K562 (cell line): Measurements from ENCODE around the gene JUND. TPM values are rescaled to one million over a fixed set of nuclear protein-coding genes. Genes with fewer than 3 reads are reported as not detected.
A peak's percentile ranks its signal among the peaks of the same experiment; 100 is the strongest.

ENCODE experiments used
- BACH1 ChIP-seq: fragments of 200-800 bp; sonication (Bioruptor generic); IDR thresholded peaks from 2 replicates; pipeline ENCODE4 v1.6.1; 2016; ENCODE audit warnings: missing genetic modification characterization, missing compliant biosample characterization
- CBFA2T2 ChIP-seq: fragments of 450-650 bp; conservative IDR thresholded peaks from 2 replicates; pipeline ENCODE4 v1.6.1; 2017; ENCODE audit warnings: mild to moderate bottlenecking
- DACH1 ChIP-seq: fragments of 450-650 bp; IDR thresholded peaks from 2 replicates; pipeline ENCODE4 v1.6.1; 2018; ENCODE audit not compliant: partially characterized antibody
- EP400 ChIP-seq: fragments of 450-650 bp; IDR thresholded peaks from 2 replicates; pipeline ENCODE4 v1.6.1; 2017; ENCODE audit warnings: antibody characterized with exemption, mild to moderate bottlenecking, moderate library complexity
- FOXP1 ChIP-seq: sonication (generic); formaldehyde crosslinking; IDR thresholded peaks from 2 replicates; pipeline ENCODE4 v1.8.0; 2022; ENCODE audit warnings: mild to moderate bottlenecking, missing genetic modification reagents
- KAT7 ChIP-seq: sonication (generic); formaldehyde crosslinking; IDR thresholded peaks from 2 replicates; pipeline ENCODE4 v1.8.0; 2022; ENCODE audit warnings: missing genetic modification reagents, mild to moderate bottlenecking, borderline replicate concordance
- KDM4B ChIP-seq, 2 experiments: fragments of 450-650 bp in 1 of 2; sonication (generic) in 1 of 2; IDR thresholded peaks; 2 replicates each; pipeline ENCODE4 v1.6.1; 2016 to 2017; ENCODE audit warnings: borderline replicate concordance in 2 of 2, antibody characterized with exemption in 1 of 2, low read depth in 1 of 2, mild to moderate bottlenecking in 1 of 2
- MXI1 ChIP-seq: IDR thresholded peaks from 2 replicates; pipeline ENCODE4 v1.6.1; 2011; ENCODE audit warnings: low read depth, mild to moderate bottlenecking, improper control_type of control experiment, low read length
- POLR3A ChIP-seq: IDR thresholded peaks from 2 replicates; pipeline ENCODE4 v1.6.1; 2011; ENCODE audit warnings: borderline replicate concordance, mild to moderate bottlenecking, moderate library complexity; ENCODE audit not compliant: insufficient read length, insufficient read depth; ENCODE audit errors: extremely low read depth
- RBM17 ChIP-seq: fragments of 200-400 bp; formaldehyde crosslinking; IDR thresholded peaks from 2 replicates; pipeline ENCODE4 v1.6.1; 2017; ENCODE audit warnings: low read depth, mild to moderate bottlenecking, low read length, borderline replicate concordance
- RBM22 ChIP-seq: fragments of 200-400 bp; formaldehyde crosslinking; IDR thresholded peaks from 2 replicates; pipeline ENCODE4 v1.6.1; 2018; ENCODE audit warnings: low read length, low read depth; ENCODE audit not compliant: poor library complexity, severe bottlenecking
- TBL1XR1 ChIP-seq, 2 experiments: IDR thresholded peaks; 2 replicates each; pipeline ENCODE4 v1.6.1; 2012; ENCODE audit warnings: improper control_type of control experiment in 2 of 2, low read length in 2 of 2, mild to moderate bottlenecking in 1 of 2
- ZNF134 ChIP-seq: fragments of 250-450 bp; sonication (Bioruptor Pico); conservative IDR thresholded peaks from 2 replicates; pipeline ENCODE4 v1.4.0; 2020
- ZNF224 ChIP-seq: sonication (generic); formaldehyde crosslinking; IDR thresholded peaks from 2 replicates; pipeline ENCODE4 v1.8.0; 2022; ENCODE audit warnings: mild to moderate bottlenecking, missing genetic modification reagents
- ZNF347 ChIP-seq: fragments of 450-650 bp; formaldehyde crosslinking; IDR thresholded peaks from 2 replicates; pipeline ENCODE4 v1.4.0; 2020; ENCODE audit warnings: low read depth, mild to moderate bottlenecking, moderate library complexity
- ZNF696 ChIP-seq: fragments of 250-450 bp; sonication (Bioruptor Pico); conservative IDR thresholded peaks from 2 replicates; pipeline ENCODE4 v1.4.0; 2020; ENCODE audit warnings: mild to moderate bottlenecking, moderate library complexity
- ZNF717 ChIP-seq: fragments of 250-450 bp; sonication (Bioruptor Pico); IDR thresholded peaks from 2 replicates; pipeline ENCODE4 v1.5.0; 2021
- ZNF75A ChIP-seq: fragments of 450-650 bp; formaldehyde crosslinking; IDR thresholded peaks from 2 replicates; pipeline ENCODE4 v1.4.0; 2020; ENCODE audit warnings: mild to moderate bottlenecking
- ZNF830 ChIP-seq: fragments of 250-450 bp; sonication (Bioruptor Pico); IDR thresholded peaks from 2 replicates; pipeline ENCODE4 v1.5.0; 2021; ENCODE audit warnings: mild to moderate bottlenecking
- ZSCAN29 ChIP-seq: fragments of 450-650 bp; IDR thresholded peaks from 2 replicates; pipeline ENCODE4 v1.6.1; 2017
- polyA plus RNA-seq, 8 experiments: library from polyadenylated mRNA; depleted of rRNA in 4 of 8; stranded (reverse) in 5 of 8; unstranded in 3 of 8; fragments of >200 nt; fragmentation: Nextera tagmentation in 2 of 8; fragmentation: Illumina TruSeq in 1 of 8; extraction: Ambion mirVana in 2 of 8; extraction: Trizol in 1 of 8; gene quantifications; 2 replicates each; pipeline versions ENCODE4 v1.2.1 to v1.2.3, GENCODE V29; 2011 to 2014; ENCODE audit warnings: inconsistent platforms in 1 of 8, missing spikeins in 1 of 8
- total RNA-seq, 7 experiments: library from RNA; depleted of rRNA in 6 of 7; stranded (reverse); fragments of >200 nt in 6 of 7; fragmentation: Illumina TruSeq in 2 of 7; extraction: Trizol in 2 of 7; gene quantifications; 2 replicates each; pipeline versions ENCODE4 v1.2.1 to v1.2.3, GENCODE V29; 2011 to 2021; ENCODE audit warnings: low replicate concordance in 1 of 7
- TF ChIP-seq, protein P1 (sequence below): fragments of 450-650 bp; IDR thresholded peaks from 2 replicates; pipeline ENCODE4 v1.6.1; 2016
- TF ChIP-seq, protein P2 (sequence below): IDR thresholded peaks from 2 replicates; pipeline ENCODE4 v1.6.1; 2012; ENCODE audit warnings: low read depth, low read length, improper control_type of control experiment, borderline replicate concordance
- TF ChIP-seq, protein P3 (sequence below): fragments of 450-650 bp; IDR thresholded peaks from 2 replicates; pipeline ENCODE4 v1.7.1; 2018; ENCODE audit warnings: mild to moderate bottlenecking, low read depth; ENCODE audit not compliant: partially characterized antibody

Gene JUND
- total and polyA plus RNA-seq, 9 of the 15 experiments (the other 6 are each of a cell fraction or from before 2014, with no cell fraction given), result 6.4 to 286 (median 42.3) TPM

DNA sequence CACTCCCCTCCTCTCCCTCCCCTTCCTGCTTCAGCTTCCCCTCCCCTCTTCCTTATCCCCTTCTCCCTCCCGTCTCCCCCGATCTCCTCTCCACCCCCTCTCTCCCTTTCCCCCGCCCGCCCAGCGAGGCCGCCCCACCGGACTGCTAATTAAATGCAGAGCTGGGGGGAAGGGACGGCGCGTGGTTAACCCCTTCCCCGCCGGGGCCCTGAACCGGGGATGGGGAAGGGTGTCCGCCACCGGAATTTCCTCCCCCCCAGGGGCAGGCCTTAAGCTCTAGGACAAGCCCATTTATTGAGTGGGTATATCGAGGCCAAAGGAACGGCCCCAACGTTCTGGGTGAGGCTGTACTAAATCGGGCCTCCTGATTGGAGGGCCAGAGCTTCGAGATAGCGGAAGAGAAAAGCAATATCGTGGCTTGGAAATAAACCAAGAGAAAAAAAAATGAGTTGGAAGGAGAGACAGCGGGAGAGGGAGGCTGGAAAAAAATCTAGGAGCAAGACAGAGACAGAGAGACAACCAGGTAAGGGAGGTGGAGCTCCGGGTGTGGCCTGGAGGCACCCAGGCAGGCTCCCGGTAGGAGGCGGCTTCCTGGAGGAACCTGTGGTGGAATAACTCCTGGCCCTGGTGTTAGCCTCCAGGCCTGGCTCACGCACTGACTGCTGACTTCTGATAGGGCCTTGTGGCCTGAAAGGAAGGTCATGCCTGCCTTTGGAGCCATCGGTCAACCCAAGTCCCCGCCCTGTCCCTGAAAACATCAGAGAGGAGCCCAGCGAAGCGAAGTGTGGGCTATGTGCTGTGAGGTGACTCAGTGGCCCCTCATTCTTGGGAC is 11.6 kb upstream of the JUND start (continued):
- TF ChIP-seq TBL1XR1 (IDR thresholded peaks at IDR 0.05; ENCODE audit: low read length in 2 of 2) (0 out of 4 replicates have a peak, but pooled peaks of 1 of the 2 experiments have one; percentile 32), ZNF134 (no peak; the same call in 1 of the 2 replicates), ZNF830 (CRISPR knock-in tag) (no peak), EP400 (peak; percentile 64), MXI1 (0 out of 2 replicates have a peak, but pooled peaks have one; percentile 28), BACH1 (tag) (no peak), ZNF696 (CRISPR knock-in tag) (no peak), KDM4B (IDR thresholded peaks at IDR 0.05; ENCODE audit: borderline replicate concordance in 2 of 2, low read depth in 1 of 2) (no peak), ZNF75A (no peak), ZNF347 (CRISPR knock-in tag) (no peak), KAT7 (CRISPR knock-in tag) (0 out of 2 replicates have a peak, but pooled peaks have one; percentile 24), DACH1 (no peak), CBFA2T2 (0 out of 2 replicates have a peak, but pooled peaks have one; percentile 7), ZSCAN29 (peak; percentile 31), POLR3A (no peak), FOXP1 (CRISPR knock-in tag) (no peak; the same call in 1 of the 2 replicates), RBM22 (no peak), RBM17 (no peak), ZNF717 (CRISPR knock-in tag) (no peak), ZNF224 (CRISPR knock-in tag) (no peak)
- TF ChIP-seq, protein P1, sequence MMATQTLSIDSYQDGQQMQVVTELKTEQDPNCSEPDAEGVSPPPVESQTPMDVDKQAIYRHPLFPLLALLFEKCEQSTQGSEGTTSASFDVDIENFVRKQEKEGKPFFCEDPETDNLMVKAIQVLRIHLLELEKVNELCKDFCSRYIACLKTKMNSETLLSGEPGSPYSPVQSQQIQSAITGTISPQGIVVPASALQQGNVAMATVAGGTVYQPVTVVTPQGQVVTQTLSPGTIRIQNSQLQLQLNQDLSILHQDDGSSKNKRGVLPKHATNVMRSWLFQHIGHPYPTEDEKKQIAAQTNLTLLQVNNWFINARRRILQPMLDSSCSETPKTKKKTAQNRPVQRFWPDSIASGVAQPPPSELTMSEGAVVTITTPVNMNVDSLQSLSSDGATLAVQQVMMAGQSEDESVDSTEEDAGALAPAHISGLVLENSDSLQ, result peak; percentile 87
- TF ChIP-seq, protein P2, sequence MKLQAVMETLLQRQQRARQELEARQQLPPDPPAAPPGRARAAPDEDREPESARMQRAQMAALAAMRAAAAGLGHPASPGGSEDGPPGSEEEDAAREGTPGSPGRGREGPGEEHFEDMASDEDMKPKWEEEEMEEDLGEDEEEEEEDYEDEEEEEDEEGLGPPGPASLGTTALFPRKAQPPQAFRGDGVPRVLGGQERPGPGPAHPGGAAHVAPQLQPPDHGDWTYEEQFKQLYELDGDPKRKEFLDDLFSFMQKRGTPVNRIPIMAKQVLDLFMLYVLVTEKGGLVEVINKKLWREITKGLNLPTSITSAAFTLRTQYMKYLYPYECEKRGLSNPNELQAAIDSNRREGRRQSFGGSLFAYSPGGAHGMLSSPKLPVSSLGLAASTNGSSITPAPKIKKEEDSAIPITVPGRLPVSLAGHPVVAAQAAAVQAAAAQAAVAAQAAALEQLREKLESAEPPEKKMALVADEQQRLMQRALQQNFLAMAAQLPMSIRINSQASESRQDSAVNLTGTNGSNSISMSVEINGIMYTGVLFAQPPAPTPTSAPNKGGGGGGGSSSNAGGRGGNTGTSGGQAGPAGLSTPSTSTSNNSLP, result no peak
- TF ChIP-seq, protein P3, sequence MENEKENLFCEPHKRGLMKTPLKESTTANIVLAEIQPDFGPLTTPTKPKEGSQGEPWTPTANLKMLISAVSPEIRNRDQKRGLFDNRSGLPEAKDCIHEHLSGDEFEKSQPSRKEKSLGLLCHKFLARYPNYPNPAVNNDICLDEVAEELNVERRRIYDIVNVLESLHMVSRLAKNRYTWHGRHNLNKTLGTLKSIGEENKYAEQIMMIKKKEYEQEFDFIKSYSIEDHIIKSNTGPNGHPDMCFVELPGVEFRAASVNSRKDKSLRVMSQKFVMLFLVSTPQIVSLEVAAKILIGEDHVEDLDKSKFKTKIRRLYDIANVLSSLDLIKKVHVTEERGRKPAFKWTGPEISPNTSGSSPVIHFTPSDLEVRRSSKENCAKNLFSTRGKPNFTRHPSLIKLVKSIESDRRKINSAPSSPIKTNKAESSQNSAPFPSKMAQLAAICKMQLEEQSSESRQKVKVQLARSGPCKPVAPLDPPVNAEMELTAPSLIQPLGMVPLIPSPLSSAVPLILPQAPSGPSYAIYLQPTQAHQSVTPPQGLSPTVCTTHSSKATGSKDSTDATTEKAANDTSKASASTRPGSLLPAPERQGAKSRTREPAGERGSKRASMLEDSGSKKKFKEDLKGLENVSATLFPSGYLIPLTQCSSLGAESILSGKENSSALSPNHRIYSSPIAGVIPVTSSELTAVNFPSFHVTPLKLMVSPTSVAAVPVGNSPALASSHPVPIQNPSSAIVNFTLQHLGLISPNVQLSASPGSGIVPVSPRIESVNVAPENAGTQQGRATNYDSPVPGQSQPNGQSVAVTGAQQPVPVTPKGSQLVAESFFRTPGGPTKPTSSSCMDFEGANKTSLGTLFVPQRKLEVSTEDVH, result peak; percentile 57
